Sigmoid colon (tissue), 7 donors: Measurements from ENCODE around the gene ZNF319. TPM values are rescaled to one million over a fixed set of nuclear protein-coding genes. Genes with fewer than 3 reads are reported as not detected.

ENCODE experiments used
- DNase-seq: peaks from one replicate; pipeline ENCODE4 v3.0.0-alpha.2; 2019
- H3K27ac ChIP-seq, 4 donors: fragments of 200-600 bp; sonication (generic); one replicate each; pipeline ENCODE4 v1.5.1; 2016 to 2019; ENCODE audit warnings: mild to moderate bottlenecking in 1 of 4
- H3K27me3 ChIP-seq, 3 donors: fragments of 200-600 bp; sonication (generic); one replicate each; pipeline ENCODE4 v1.5.1; 2019; ENCODE audit warnings: mild to moderate bottlenecking in 1 of 3
- H3K36me3 ChIP-seq, 4 donors: fragments of 200-600 bp; sonication (generic); one replicate each; pipeline ENCODE4 v1.5.1; 2016 to 2019
- H3K4me1 ChIP-seq, 4 donors: fragments of 200-600 bp; sonication (generic); one replicate each; pipeline ENCODE4 v1.5.1; 2017 to 2019
- H3K4me3 ChIP-seq, 4 donors: fragments of 200-600 bp; sonication (generic); one replicate each; pipeline ENCODE4 v1.5.1; 2017 to 2019; ENCODE audit warnings: mild to moderate bottlenecking in 2 of 4, moderate library complexity in 1 of 4
- H3K9me3 ChIP-seq, 4 donors: fragments of 200-600 bp in 3 of 4; sonication (generic) in 3 of 4; one replicate each; pipeline versions ENCODE4 v1.5.1 to v1.6.1; 2013 to 2019
- CTCF ChIP-seq, 4 experiments: fragments of 450-650 bp in 3 of 4; fragments of 200-600 bp in 1 of 4; IDR thresholded peaks; one replicate each; pipeline ENCODE4 v1.5.1; 2016 to 2019; ENCODE audit warnings: antibody characterized with exemption in 4 of 4, mild to moderate bottlenecking in 3 of 4, moderate library complexity in 2 of 4
- EP300 ChIP-seq, 4 donors: sonication (generic); formaldehyde crosslinking; IDR thresholded peaks; one replicate each; pipeline ENCODE4 v1.6.1; 2017; ENCODE audit warnings: antibody characterized with exemption in 4 of 4
- POLR2A ChIP-seq, 2 donors: fragments of 450-650 bp; IDR thresholded peaks; one replicate each; pipeline ENCODE4 v1.6.1; 2016; ENCODE audit warnings: antibody characterized with exemption in 2 of 2, mild to moderate bottlenecking in 2 of 2, moderate library complexity in 2 of 2
- POLR2AphosphoS5 ChIP-seq, 4 donors: sonication (generic); formaldehyde crosslinking; IDR thresholded peaks; one replicate each; pipeline ENCODE4 v1.6.1; 2017; ENCODE audit warnings: antibody characterized with exemption in 4 of 4
- WGBS, 2 donors: extraction: QIAGEN DNeasy Blood & Tissue Kit; methylation state at CpG; one replicate each; pipeline ENCODE4 v1.1.7; 2013; 5-methylcytosine and 5-hydroxymethylcytosine counted together
- intact Hi-C: fragments of 100-400 bp; cut with DNase I; formaldehyde crosslinking; loops from one replicate; pipeline ENCODE4 v1.15.1; 2023
- polyA plus RNA-seq, 3 donors: library from polyadenylated mRNA; stranded (reverse); fragments of 200-250 nt; gene quantifications; one replicate each; pipeline ENCODE4 v1.2.3, GENCODE V29; 2013
- total RNA-seq, 4 donors: library from RNA; depleted of rRNA; stranded (reverse); fragments of >200 nt; gene quantifications; one replicate each; pipeline ENCODE4 v1.1.0, GENCODE V29; 2016
- donor health status: healthy with polysubstance abuse.
- donor health status: Bipolar disorder and iron deficiency.
- donor health status: healthy.

Gene ZNF319
- total and polyA plus RNA-seq, 7 donors: 1.2 to 5.7 (median 4.8) TPM

- no peak overlapping the region for H3K4me3 ChIP-seq
- no peak for DNase-seq
- WGBS, 2 donors: 26 to 65% methylated on average over 6 of the region's 6 CpGs
- TF ChIP-seq CTCF (IDR thresholded peaks at IDR 0.05): no peak
- no peak for TF ChIP-seq EP300 (IDR thresholded peaks at IDR 0.05)
- TF ChIP-seq POLR2A (IDR thresholded peaks at IDR 0.05): no peak
- TF ChIP-seq POLR2AphosphoS5 (IDR thresholded peaks at IDR 0.05): no peak
- H3K4me1 ChIP-seq: no peaks in the 10 kb centered on the region
- H3K36me3 ChIP-seq: peaks cover 0 to 30% (median 5%) of the 10 kb centered on the region in 4 donors
- no peaks in the 10 kb centered on the region for H3K27me3 ChIP-seq
- no peaks in the 10 kb centered on the region for H3K9me3 ChIP-seq
- intact Hi-C loops: no loop called here
- H3K27ac ChIP-seq: no peak overlapping the region
Measured at GRCh38 chr16:58046936-58047335, 46.5 kb upstream of the ZNF319 start.

- Histone ChIP-seq H3K9me3 (no peaks in the 10 kb centered on the region), H3K36me3 (peaks cover 0 to 36% (median 7%) of the 10 kb centered on the region in 4 donors), H3K4me3 (no peak overlapping the region), H3K27ac (no peak overlapping the region), H3K4me1 (no peaks in the 10 kb centered on the region), H3K27me3 (no peaks in the 10 kb centered on the region)
- TF ChIP-seq POLR2AphosphoS5 (IDR thresholded peaks at IDR 0.05): no peak
- TF ChIP-seq EP300 (IDR thresholded peaks at IDR 0.05): no peak
- TF ChIP-seq CTCF (IDR thresholded peaks at IDR 0.05): no peak
- TF ChIP-seq POLR2A (IDR thresholded peaks at IDR 0.05): no peak
- intact Hi-C loops: no loop called here
- no peak for DNase-seq
- 65 to 78% methylated on average over 16 of the region's 16 CpGs for WGBS, 2 donors
Measured at GRCh38 chr16:58046054-58046881, 45.8 kb upstream of the ZNF319 start.

- 91% methylated on average over 31 of the region's 31 CpGs for WGBS, 2 donors
- no peak overlapping the region for H3K27ac ChIP-seq
- TF ChIP-seq POLR2AphosphoS5 (IDR thresholded peaks at IDR 0.05) (no peak), CTCF (IDR thresholded peaks at IDR 0.05) (no peak), EP300 (IDR thresholded peaks at IDR 0.05) (no peak), POLR2A (IDR thresholded peaks at IDR 0.05) (no peak)
- no peak overlapping the region for H3K4me3 ChIP-seq
- H3K36me3 ChIP-seq: peaks cover 0 to 48% (median 8%) of the 10 kb centered on the region in 4 donors
- H3K4me1 ChIP-seq: no peaks in the 10 kb centered on the region
- no peaks in the 10 kb centered on the region for H3K27me3 ChIP-seq
- intact Hi-C loops: no loop called here
- DNase-seq: no peak
- H3K9me3 ChIP-seq: no peaks in the 10 kb centered on the region
Measured at GRCh38 chr16:58045096-58045495, 44.6 kb upstream of the ZNF319 start.

- no peak overlapping the region for H3K27ac ChIP-seq
- H3K27me3 ChIP-seq: no peaks in the 10 kb centered on the region
- DNase-seq: no peak
- no peaks in the 10 kb centered on the region for H3K9me3 ChIP-seq
- intact Hi-C loops: no loop called here
- 84 to 94% methylated on average over 9 of the region's 9 CpGs for WGBS, 2 donors
- H3K4me1 ChIP-seq: no peaks in the 10 kb centered on the region
- TF ChIP-seq EP300 (IDR thresholded peaks at IDR 0.05): no peak
- no peak for TF ChIP-seq POLR2AphosphoS5 (IDR thresholded peaks at IDR 0.05)
- TF ChIP-seq POLR2A (IDR thresholded peaks at IDR 0.05): no peak
- no peak for TF ChIP-seq CTCF (IDR thresholded peaks at IDR 0.05)
- no peak overlapping the region for H3K4me3 ChIP-seq
- peaks cover 0 to 54% (median 8%) of the 10 kb centered on the region in 4 donors for H3K36me3 ChIP-seq
Measured at GRCh38 chr16:58044266-58045019, 44.0 kb upstream of the ZNF319 start.
